HT-29 (cell line): ENCODE measurements around the gene RNU6-1. TPM values are rescaled to one million over a fixed set of nuclear protein-coding genes. Genes with fewer than 3 reads are reported as not detected.

ENCODE experiments used
- DNase-seq: peaks from one replicate; pipeline ENCODE4 v3.0.0-alpha.2; 2015; ENCODE audit warnings: low spot score
- total RNA-seq: library from RNA; depleted of rRNA; stranded (reverse); fragments of >200 nt; shearing (Covaris generic); gene quantifications from 2 replicates; pipeline ENCODE4 v1.2.3, GENCODE V29; 2014

Gene RNU6-1
- total RNA-seq, 1 experiment from 2014 or later, result not detected

DNA sequence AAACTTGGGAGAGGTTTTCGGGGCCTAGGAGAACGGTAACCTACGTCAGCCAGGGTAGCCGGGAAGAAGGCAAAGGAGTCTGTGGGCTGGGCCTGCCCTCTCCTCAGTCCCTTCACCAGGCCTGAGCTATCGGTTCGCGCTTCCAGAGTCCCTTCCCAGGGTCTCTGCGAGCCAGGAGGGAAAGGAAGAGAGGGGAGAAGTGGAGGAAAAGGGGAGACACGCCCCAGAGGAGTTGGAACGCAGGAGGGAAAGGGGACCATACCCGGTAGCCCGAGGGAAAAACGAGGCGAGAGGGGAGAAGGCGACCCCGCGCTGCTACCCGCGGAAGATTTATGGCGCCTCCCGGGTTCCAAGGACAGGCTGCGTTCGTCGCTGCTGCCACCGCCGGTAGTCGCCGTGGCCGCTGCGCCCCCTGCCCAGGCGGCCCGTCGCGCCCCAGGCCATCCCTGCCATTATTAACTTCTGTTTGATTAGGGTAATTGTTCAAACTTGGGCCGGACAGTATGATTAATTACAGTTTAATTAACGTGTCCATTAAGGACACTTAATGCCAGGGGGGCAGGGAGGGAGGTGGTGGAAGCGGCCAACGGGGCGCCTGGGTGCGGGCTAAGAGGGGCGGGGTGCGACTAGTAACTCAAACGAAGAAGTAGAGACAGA, 17.9 kb downstream of the RNU6-1 start:
- no peak for DNase-seq

- no peak for DNase-seq
Measured at GRCh38 chr15:67820992-67821783, 18.7 kb downstream of the RNU6-1 start.

GRCh38 chr15:67820122-67820991, 19.5 kb downstream of the RNU6-1 start:
- DNase-seq, result no peak

DNA sequence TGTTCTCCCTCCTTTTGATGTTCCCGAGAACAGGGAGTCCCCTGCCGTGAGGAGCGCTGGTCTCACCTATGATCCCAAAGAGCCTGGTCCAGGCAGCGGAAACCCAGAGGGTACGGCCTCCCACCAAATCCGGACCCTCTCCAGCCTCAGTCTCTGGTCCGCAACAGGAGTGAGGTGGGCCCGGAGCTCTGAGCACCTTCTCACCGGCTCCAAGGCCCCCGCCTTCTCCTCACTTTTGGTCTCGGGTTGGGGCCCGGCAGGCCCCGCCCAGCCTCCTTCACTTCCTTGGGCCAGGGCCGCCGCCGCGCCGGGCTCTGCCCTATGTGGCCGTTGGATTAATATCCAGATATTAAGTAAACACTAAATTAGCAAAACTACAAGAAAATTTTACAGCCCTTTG, 20.2 kb downstream of the RNU6-1 start:
- DNase-seq, result no peak

- no peak for DNase-seq
Measured at GRCh38 chr15:67818464-67818863, 21.4 kb downstream of the RNU6-1 start.

- DNase-seq, result no peak
Measured at GRCh38 chr15:67816668-67817067, 23.2 kb downstream of the RNU6-1 start.

DNA sequence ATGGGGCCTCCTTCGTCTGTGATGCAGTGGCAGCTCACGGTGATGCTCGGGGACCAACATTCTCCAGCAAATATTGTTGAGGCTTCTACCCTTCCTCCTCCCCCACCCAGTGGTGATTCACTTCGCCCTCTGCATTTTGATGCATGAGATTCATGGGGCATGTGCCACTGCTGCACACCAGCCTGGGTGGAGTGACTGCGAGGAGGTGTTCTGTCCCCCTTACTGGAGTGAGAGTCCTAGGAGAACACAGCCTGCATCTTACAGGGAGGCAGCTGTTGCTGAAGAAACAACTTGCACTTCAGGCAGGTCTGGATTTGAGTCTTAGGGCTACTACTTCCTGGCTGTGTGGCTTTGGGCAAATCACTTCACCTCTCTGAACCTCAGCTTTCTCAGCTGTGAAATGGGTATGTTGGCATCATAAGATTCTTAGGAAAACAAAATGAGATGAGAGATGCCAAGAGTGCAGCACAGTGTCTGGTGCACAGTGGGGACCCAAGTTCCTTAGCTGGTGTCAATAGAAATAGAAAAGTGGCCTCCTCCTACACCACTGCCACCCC, 24.7 kb downstream of the RNU6-1 start:
- no peak for DNase-seq

- DNase-seq, result no peak
Measured at GRCh38 chr15:67813104-67813634, 26.7 kb downstream of the RNU6-1 start.

DNA sequence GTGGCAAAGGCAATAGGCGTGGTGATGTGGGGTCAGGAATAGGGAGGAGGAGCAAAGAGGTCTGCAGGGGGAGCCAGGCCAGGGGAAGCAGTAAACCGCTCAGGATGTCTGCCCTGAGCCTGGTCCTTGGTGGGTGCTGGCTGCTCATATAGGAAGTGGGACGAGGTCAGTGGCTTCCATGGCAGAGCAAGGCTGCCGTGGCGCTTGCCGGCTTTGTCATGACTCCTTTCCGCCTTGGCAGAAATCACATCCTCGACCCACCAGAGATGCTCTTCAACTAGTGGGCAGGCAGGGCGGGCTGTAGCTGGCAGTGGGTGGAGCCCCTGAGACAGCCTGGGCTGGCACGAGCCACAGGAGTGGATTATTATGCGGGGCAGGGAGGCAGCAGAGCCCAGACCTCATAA, 27.6 kb downstream of the RNU6-1 start:
- DNase-seq, result no peak

GRCh38 chr15:67809866-67810265, 30.0 kb downstream of the RNU6-1 start:
- no peak for DNase-seq

DNA sequence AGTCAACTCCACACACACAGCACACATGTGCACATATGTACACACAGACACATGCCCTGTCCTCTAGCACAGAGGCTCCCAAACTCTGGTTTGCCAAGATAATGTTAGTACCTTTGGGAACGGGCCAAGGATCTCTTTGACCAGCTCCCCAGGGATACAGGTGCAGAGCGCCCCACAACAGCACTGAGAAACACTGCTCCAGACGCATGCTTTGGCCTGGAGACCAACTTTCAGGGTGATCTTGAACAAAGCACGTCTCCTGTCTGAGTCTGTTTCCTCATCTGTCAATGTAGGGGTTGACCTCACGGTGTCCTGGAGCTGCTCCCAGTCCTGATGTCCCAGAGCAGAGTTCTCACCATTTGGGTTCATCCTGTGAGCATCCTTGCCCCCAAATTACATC, 30.4 kb downstream of the RNU6-1 start:
- DNase-seq, result no peak

- no peak for DNase-seq
Measured at GRCh38 chr15:67808821-67809220, 31.0 kb downstream of the RNU6-1 start.

DNA sequence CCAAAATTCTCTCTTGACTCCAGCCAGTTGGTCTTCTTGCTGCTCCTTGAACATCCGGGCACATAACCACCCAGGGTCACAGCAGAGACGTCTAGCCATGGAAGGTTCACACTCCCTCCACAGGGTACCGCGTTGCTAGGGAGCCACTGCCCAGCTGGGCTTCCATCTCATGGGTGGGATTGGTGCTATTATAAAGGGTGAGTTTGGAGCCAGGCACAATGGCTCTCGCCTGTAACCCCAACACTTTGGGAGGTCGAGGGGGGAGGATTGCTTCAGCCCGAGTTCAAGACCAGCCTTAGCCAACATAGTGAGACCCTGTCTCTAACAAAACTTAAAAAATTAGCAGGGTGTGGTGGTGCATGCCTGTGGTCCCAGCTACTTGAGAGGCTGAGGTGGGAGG, 32.0 kb downstream of the RNU6-1 start:
- no peak for DNase-seq

GRCh38 chr15:67807141-67807540, 32.7 kb downstream of the RNU6-1 start:
- DNase-seq, result no peak

DNA sequence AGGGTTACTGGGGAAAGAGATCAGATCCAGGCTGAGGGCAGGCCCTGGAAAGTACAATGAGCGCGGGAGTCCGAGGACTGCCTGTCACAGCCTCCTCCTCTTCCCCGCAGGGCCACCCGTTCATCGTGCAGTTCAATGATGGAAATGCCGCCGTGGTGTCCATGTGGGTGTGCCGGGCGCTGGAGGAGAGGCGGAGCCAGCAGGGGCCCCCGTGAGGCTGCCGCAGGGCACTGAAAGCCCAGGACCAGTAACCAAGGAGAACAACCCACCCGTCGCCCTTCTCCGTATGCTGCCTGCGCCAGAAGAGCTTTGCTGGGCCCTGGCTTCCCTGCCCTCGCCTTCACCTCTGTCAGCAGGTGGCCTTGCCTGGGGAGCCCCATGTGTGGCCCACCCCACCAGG, 33.3 kb downstream of the RNU6-1 start:
- DNase-seq, result no peak

- no peak for DNase-seq
Measured at GRCh38 chr15:67805666-67806516, 34.0 kb downstream of the RNU6-1 start.

- no peak for DNase-seq
Measured at GRCh38 chr15:67805008-67805665, 34.7 kb downstream of the RNU6-1 start.

GRCh38 chr15:67803996-67804843, 35.6 kb downstream of the RNU6-1 start:
- no peak for DNase-seq

DNA sequence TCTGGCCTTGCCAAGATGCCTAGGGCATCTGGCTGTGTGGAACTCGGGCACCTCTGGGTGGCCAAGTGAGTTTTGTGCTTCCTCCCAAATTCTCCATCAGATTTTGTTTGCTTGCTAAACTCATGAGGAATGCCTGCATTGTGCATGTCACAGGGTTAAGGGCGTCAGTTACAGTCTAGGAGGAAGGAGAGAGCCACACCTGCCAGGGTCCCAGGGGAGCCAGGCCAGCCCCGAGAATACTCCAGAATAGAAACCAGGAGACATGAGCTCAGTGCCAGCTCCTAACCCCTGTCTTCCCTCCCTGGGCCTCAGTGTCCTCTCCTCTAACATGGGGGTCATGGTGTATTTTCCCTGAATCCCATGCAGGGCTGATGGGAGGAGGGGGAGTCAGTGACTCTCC, 36.5 kb downstream of the RNU6-1 start:
- no peak for DNase-seq
